HepG2 (cell line): ENCODE results near the gene RPS6KB2. TPM values are rescaled to one million over a fixed set of nuclear protein-coding genes. Genes with fewer than 3 reads are reported as not detected.
A peak's percentile ranks its signal among the peaks of the same experiment; 100 is the strongest.

Experiments used
- CEBPG ChIP-seq: IDR thresholded peaks from 2 replicates; pipeline ENCODE4 v1.6.1; 2016
- DMTF1 ChIP-seq: sonication (generic); formaldehyde crosslinking; IDR thresholded peaks from 2 replicates; pipeline ENCODE4 v1.4.0; 2020; ENCODE audit warnings: mild to moderate bottlenecking, missing genetic modification reagents
- MZF1 ChIP-seq: sonication (generic); formaldehyde crosslinking; IDR thresholded peaks from 2 replicates; pipeline ENCODE4 v1.8.1; 2023; ENCODE audit warnings: mild to moderate bottlenecking, missing genetic modification reagents, borderline replicate concordance
- PLRG1 ChIP-seq: fragments of 450-650 bp; conservative IDR thresholded peaks from 2 replicates; pipeline ENCODE4 v1.6.1; 2016
- PRDM10 ChIP-seq: sonication (generic); formaldehyde crosslinking; IDR thresholded peaks from 2 replicates; pipeline ENCODE4 v1.4.0; 2020; ENCODE audit warnings: low read depth, missing genetic modification reagents
- ZNF441 ChIP-seq: sonication (generic); formaldehyde crosslinking; IDR thresholded peaks from 2 replicates; pipeline ENCODE4 v1.7.0; 2021; ENCODE audit warnings: missing genetic modification reagents, borderline replicate concordance
- ZUFSP ChIP-seq: sonication (generic); formaldehyde crosslinking; IDR thresholded peaks from 2 replicates; pipeline ENCODE4 v1.9.0; 2021; ENCODE audit warnings: missing genetic modification reagents, mild to moderate bottlenecking, borderline replicate concordance
- polyA plus RNA-seq, 8 experiments: library from polyadenylated mRNA; depleted of rRNA in 3 of 8; stranded (reverse) in 7 of 8; unstranded in 1 of 8; fragments of >200 nt; fragmentation: Illumina TruSeq in 4 of 8; extraction: Trizol in 4 of 8; gene quantifications; 2 replicates each; pipeline versions ENCODE4 v1.2.1 to v1.2.3, GENCODE V29; 2011 to 2016; ENCODE audit warnings: low read depth in 4 of 8, missing spikeins in 1 of 8, mixed read lengths in 1 of 8; ENCODE audit not compliant: insufficient read depth in 1 of 8
- total RNA-seq, 5 experiments: library from RNA; depleted of rRNA; stranded (reverse); fragments of >200 nt; fragmentation: Illumina TruSeq; extraction: Trizol; gene quantifications; 2 replicates each; pipeline ENCODE4 v1.2.3, GENCODE V29; 2016; ENCODE audit warnings: low read depth in 1 of 5

The RPS6KB2 gene
- total and polyA plus RNA-seq, 2 of the 13 experiments (the other 11 are each of a cell fraction or from before 2014, with no cell fraction given): 52.9 to 54.8 TPM

GRCh38 chr11:67428052-67429001, at the start of gene RPS6KB2 (continued):
- TF ChIP-seq DMTF1 (CRISPR knock-in tag) (0 out of 2 replicates have a peak, but pooled peaks have one; percentile 21), MZF1 (CRISPR knock-in tag) (no peak), ZNF441 (CRISPR knock-in tag) (no peak), CEBPG (CRISPR knock-in tag) (peak; percentile 92), ZUFSP (CRISPR knock-in tag) (no peak), PRDM10 (CRISPR knock-in tag) (peak; percentile 72; the same call in 1 of the 2 replicates), PLRG1 (no peak)
